CD14-positive monocyte (primary cell): ENCODE data around the gene RTN4R. TPM values are rescaled to one million over a fixed set of nuclear protein-coding genes. Genes with fewer than 3 reads are reported as not detected.
"Not testable (repeated sequence)": the region's sequence is repeated elsewhere in the genome, so short reads cannot be mapped to it uniquely, and the experiment has no call there.

Experiments
- DNase-seq, 3 donors: peaks; one replicate each; pipeline ENCODE4 v3.0.0-alpha.2; 2011 to 2022
- H2AFZ ChIP-seq: 2 replicates; pipeline ENCODE4 v1.6.0; 2012; ENCODE audit warnings: mild to moderate bottlenecking, low read depth, low read length, inconsistent platforms; ENCODE audit not compliant: insufficient read depth, poor library complexity, severe bottlenecking
- H3K27ac ChIP-seq, 2 donors: 1 replicate in 1 of 2; 2 replicates in 1 of 2; pipeline ENCODE4 v1.5.1; 2012 to 2013; ENCODE audit warnings: low read length in 2 of 2, control low read depth in 1 of 2, inconsistent platforms in 1 of 2, low read depth in 1 of 2, mild to moderate bottlenecking in 1 of 2
- H3K27me3 ChIP-seq, 2 donors: one replicate each; pipeline versions ENCODE4 v1.6.0 to v1.6.1; 2011 to 2013; ENCODE audit warnings: low read length in 2 of 2; ENCODE audit not compliant: control insufficient read depth in 2 of 2, insufficient read depth in 2 of 2
- H3K36me3 ChIP-seq, 2 donors: replicated peaks in 1 of 2; 1 replicate in 1 of 2; 2 replicates in 1 of 2; pipeline versions ENCODE4 v1.5.1 to v1.6.1; 2012 to 2013; ENCODE audit warnings: low read length in 2 of 2, control low read depth in 1 of 2, inconsistent platforms in 1 of 2, mild to moderate bottlenecking in 1 of 2; ENCODE audit not compliant: insufficient read depth in 2 of 2, control insufficient read depth in 1 of 2
- H3K4me1 ChIP-seq, 2 donors: 1 replicate in 1 of 2; 2 replicates in 1 of 2; pipeline versions ENCODE4 v1.5.1 to v1.6.1; 2012 to 2013; ENCODE audit warnings: low read length in 2 of 2, control low read depth in 1 of 2, inconsistent platforms in 1 of 2, mild to moderate bottlenecking in 1 of 2, moderate library complexity in 1 of 2; ENCODE audit not compliant: insufficient read depth in 2 of 2, control insufficient read depth in 1 of 2
- H3K4me2 ChIP-seq: replicated peaks from 2 replicates; pipeline ENCODE3; 2012; ENCODE audit warnings: low read length, moderate library complexity, mild to moderate bottlenecking; ENCODE audit not compliant: poor library complexity, severe bottlenecking; ENCODE audit errors: extremely low read depth
- H3K4me3 ChIP-seq, 3 experiments: fragments of 200-600 bp in 1 of 3; sonication (generic) in 1 of 3; replicated peaks in 1 of 3; 1 replicate in 2 of 3; 2 replicates in 1 of 3; pipeline ENCODE4 v1.5.1; 2011 to 2013; ENCODE audit warnings: low read length in 3 of 3, mild to moderate bottlenecking in 3 of 3, control low read depth in 2 of 3, low read depth in 2 of 3, inconsistent platforms in 1 of 3, moderate library complexity in 1 of 3
- H3K79me2 ChIP-seq: 2 replicates; pipeline ENCODE4 v1.6.0; 2012; ENCODE audit warnings: mild to moderate bottlenecking, control low read depth, inconsistent platforms, low read length, moderate library complexity; ENCODE audit not compliant: insufficient read depth
- H3K9ac ChIP-seq: 2 replicates; pipeline ENCODE4 v1.6.0; 2017; ENCODE audit warnings: low read length, mild to moderate bottlenecking; ENCODE audit not compliant: insufficient read depth, poor library complexity, severe bottlenecking
- H3K9me3 ChIP-seq, 2 donors: replicated peaks in 1 of 2; 1 replicate in 1 of 2; 2 replicates in 1 of 2; pipeline versions ENCODE4 v1.5.1 to v1.6.1; 2012 to 2013; ENCODE audit warnings: low read length in 2 of 2, control low read depth in 1 of 2; ENCODE audit not compliant: control insufficient read depth in 1 of 2, insufficient read depth in 1 of 2
- H4K20me1 ChIP-seq: 2 replicates; pipeline ENCODE4 v1.6.0; 2012; ENCODE audit warnings: mild to moderate bottlenecking, low read length, control low read depth, moderate library complexity; ENCODE audit not compliant: insufficient read depth
- H3K27ac Mint-ChIP-seq, 7 donors: one replicate each; pipeline ENCODE4 v1.8.0; 2020; ENCODE audit warnings: mild to moderate bottlenecking in 7 of 7, mixed read lengths in 7 of 7, moderate library complexity in 6 of 7, inconsistent platforms in 2 of 7
- H3K27me3 Mint-ChIP-seq, 3 donors: one replicate each; pipeline ENCODE4 v1.8.0; 2021 to 2022; ENCODE audit warnings: low read depth in 3 of 3, mild to moderate bottlenecking in 3 of 3, mixed read lengths in 3 of 3, moderate library complexity in 3 of 3, inconsistent platforms in 1 of 3
- H3K36me3 Mint-ChIP-seq, 2 donors: one replicate each; pipeline ENCODE4 v1.8.0; 2020; ENCODE audit warnings: mixed read lengths in 2 of 2, inconsistent platforms in 1 of 2, mild to moderate bottlenecking in 1 of 2
- H3K4me1 Mint-ChIP-seq: one replicate; pipeline ENCODE4 v1.8.0; 2020; ENCODE audit warnings: mild to moderate bottlenecking, mixed read lengths
- H3K4me3 Mint-ChIP-seq, 2 donors: one replicate each; pipeline ENCODE4 v1.8.0; 2020; ENCODE audit warnings: mild to moderate bottlenecking in 2 of 2, mixed read lengths in 2 of 2, moderate library complexity in 1 of 2
- H3K9me3 Mint-ChIP-seq, 7 donors: one replicate each; pipeline ENCODE4 v1.8.0; 2020 to 2022; ENCODE audit warnings: mixed read lengths in 7 of 7, mild to moderate bottlenecking in 6 of 7, moderate library complexity in 6 of 7, inconsistent platforms in 2 of 7
- CTCF ChIP-seq: fragments of 200-600 bp; IDR thresholded peaks from one replicate; pipeline ENCODE4 v1.8.0; 2022; ENCODE audit warnings: antibody characterized with exemption, mild to moderate bottlenecking
- WGBS: methylation state at CpG from one replicate; pipeline ENCODE4 v1.1.5; 2013; ENCODE audit warnings: missing lambda C conversion rate; ENCODE audit not compliant: insufficient coverage; 5-methylcytosine and 5-hydroxymethylcytosine counted together
- intact Hi-C, 2 donors: fragments of 100-400 bp; cut with micrococcal nuclease; formaldehyde crosslinking; loops; one replicate each; pipeline versions ENCODE4 v1.15.0 to v1.15.1; 2023
- polyA plus RNA-seq, 3 donors: library from polyadenylated mRNA; depleted of rRNA in 1 of 3; unstranded in 2 of 3; stranded (reverse) in 1 of 3; fragments of 300-500 nt in 2 of 3; fragments of >200 nt in 1 of 3; fragmentation: Illumina TruSeq in 2 of 3; gene quantifications; 1 replicate in 2 of 3; 2 replicates in 1 of 3; pipeline ENCODE4 v1.2.3, GENCODE V29; 2012 to 2021

RTN4R gene
- polyA plus RNA-seq, 3 donors, result not detected

- H3K36me3 Mint-ChIP-seq, H3K9me3 Mint-ChIP-seq, H3K27ac Mint-ChIP-seq: not testable (repeated sequence)
Observed at GRCh38 chr22:20269201-20269600, 1.1 kb upstream of the RTN4R start.

GRCh38 chr22:20267441-20268278 is 458 bp downstream of the RTN4R start:
- no peak overlapping the region for H3K27ac Mint-ChIP-seq
- Histone ChIP-seq H3K9ac (no peak overlapping the region), H3K4me3 (peak overlapping the region in 1 of 3 experiments; percentile 40), H2AFZ (no peak overlapping the region), H3K9me3 (no peaks in the 10 kb centered on the region), H3K4me2 (peak overlapping the region; percentile 68), H3K4me1 (peaks cover 4 to 8% of the 10 kb centered on the region in 2 donors), H4K20me1 (no peaks in the 10 kb centered on the region), H3K79me2 (no peaks in the 10 kb centered on the region), H3K36me3 (no peaks in the 10 kb centered on the region), H3K27me3 (peaks cover 0 to 11% of the 10 kb centered on the region in 2 donors), H3K27ac (no peak overlapping the region)
- peaks cover 5 to 23% (median 7%) of the 10 kb centered on the region in 3 donors for H3K27me3 Mint-ChIP-seq
- no peaks in the 10 kb centered on the region for H3K9me3 Mint-ChIP-seq
- DNase-seq, result no peak
- peaks cover 5% of the 10 kb centered on the region for H3K4me1 Mint-ChIP-seq
- intact Hi-C loops, result loop anchor here (5.0 kb wide), 1 partner anchor 110 kb away; no protein-coding TSS in a partner anchor
- H3K36me3 Mint-ChIP-seq, result no peaks in the 10 kb centered on the region
- H3K4me3 Mint-ChIP-seq, result peak overlapping the region; percentile 15 to 48
- TF ChIP-seq CTCF, result no peak
- 3% methylated on average over 97 of the region's 101 CpGs for WGBS

More at GRCh38 chr22:20269201-20269600, 1.1 kb upstream of the RTN4R start:
- H3K4me1 Mint-ChIP-seq, H4K20me1 ChIP-seq, H2AFZ ChIP-seq, H3K4me3 Mint-ChIP-seq, H3K36me3 ChIP-seq, H3K4me1 ChIP-seq, H3K4me2 ChIP-seq, H3K9me3 ChIP-seq, H3K4me3 ChIP-seq, H3K79me2 ChIP-seq, H3K9ac ChIP-seq, H3K27ac ChIP-seq, DNase-seq: not testable (repeated sequence)
- 84% methylated on average over 3 of the region's 4 CpGs for WGBS
- H3K27me3 Mint-ChIP-seq, result peaks cover 5 to 23% (median 7%) of the 10 kb centered on the region in 3 donors
- peaks cover 0 to 11% of the 10 kb centered on the region in 2 donors for H3K27me3 ChIP-seq
- intact Hi-C loops, result loop anchor here (5.0 kb wide), 1 partner anchor 112 kb away; no protein-coding TSS in a partner anchor

DNA sequence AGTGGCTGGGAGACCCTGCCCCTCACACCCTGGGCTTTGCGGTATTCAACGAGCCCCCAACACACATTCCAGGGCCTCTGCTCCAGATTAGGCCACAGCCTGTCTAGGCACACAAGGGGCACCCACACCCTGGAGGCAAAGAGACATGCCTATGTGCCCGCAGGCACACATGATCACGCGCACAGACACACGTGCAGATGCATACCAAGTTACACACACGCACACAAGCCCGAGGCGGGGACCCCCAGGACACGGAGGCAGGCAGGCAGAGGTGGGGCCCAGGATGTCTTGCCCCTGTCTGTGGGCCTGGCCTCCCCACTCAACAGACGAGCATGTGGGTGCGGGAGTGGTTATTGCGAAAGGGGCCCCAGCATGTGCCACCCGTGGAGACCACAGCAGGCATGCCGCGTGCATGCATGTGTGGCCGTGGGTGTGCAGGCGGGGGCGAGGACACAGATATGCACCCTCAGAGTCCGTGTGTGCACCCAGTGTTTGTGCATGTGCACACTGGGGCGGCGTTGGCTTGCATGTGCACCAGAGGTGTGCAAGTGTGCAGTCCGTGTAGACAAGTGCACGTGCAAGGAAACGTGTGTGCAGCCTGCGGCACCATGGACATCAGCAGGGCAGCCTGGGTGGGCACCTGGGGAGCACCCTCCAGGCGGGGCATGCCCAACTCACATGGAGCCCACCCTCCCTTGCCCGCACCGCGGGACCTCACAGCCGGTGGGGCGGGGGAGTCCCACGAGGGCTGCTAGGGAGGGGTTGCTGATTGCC is 1.3 kb downstream of the RTN4R start:
- not testable (repeated sequence) for H3K79me2 ChIP-seq, H3K4me2 ChIP-seq, H3K36me3 Mint-ChIP-seq, H3K9me3 Mint-ChIP-seq, H3K27ac ChIP-seq, H3K4me1 ChIP-seq, H4K20me1 ChIP-seq, H2AFZ ChIP-seq, H3K9me3 ChIP-seq, H3K4me3 ChIP-seq, H3K27ac Mint-ChIP-seq, H3K4me1 Mint-ChIP-seq, H3K36me3 ChIP-seq, H3K9ac ChIP-seq, DNase-seq
- Mint-ChIP-seq H3K4me3 (peak overlapping the region; percentile 39 to 48), H3K27me3 (peaks cover 5 to 23% (median 7%) of the 10 kb centered on the region in 3 donors)
- 50% methylated on average over 18 of the region's 33 CpGs for WGBS
- intact Hi-C loops, result loop anchor here (5.0 kb wide), 1 partner anchor 110 kb away; no protein-coding TSS in a partner anchor
- peaks cover 0 to 11% of the 10 kb centered on the region in 2 donors for H3K27me3 ChIP-seq
